HS-27A (cell line): ENCODE results near the gene ADGRF3.
"Not testable (repeated sequence)": the region's sequence is repeated elsewhere in the genome, so short reads cannot be mapped to it uniquely, and the experiment has no call there.

Experiments
- DNase-seq: peaks from one replicate; pipeline ENCODE4 v3.0.0-alpha.2; 2012; ENCODE audit warnings: low read depth, missing footprints

The ADGRF3 gene

GRCh38 chr2:26316845-26317244, 29.7 kb downstream of the ADGRF3 start:
- DNase-seq = no peak

- no peak for DNase-seq
Observed at GRCh38 chr2:26316041-26316440, 30.5 kb downstream of the ADGRF3 start.

- no peak for DNase-seq
Observed at GRCh38 chr2:26314243-26314642, 32.3 kb downstream of the ADGRF3 start.

GRCh38 chr2:26313446-26313845, 33.1 kb downstream of the ADGRF3 start:
- DNase-seq = no peak

DNA sequence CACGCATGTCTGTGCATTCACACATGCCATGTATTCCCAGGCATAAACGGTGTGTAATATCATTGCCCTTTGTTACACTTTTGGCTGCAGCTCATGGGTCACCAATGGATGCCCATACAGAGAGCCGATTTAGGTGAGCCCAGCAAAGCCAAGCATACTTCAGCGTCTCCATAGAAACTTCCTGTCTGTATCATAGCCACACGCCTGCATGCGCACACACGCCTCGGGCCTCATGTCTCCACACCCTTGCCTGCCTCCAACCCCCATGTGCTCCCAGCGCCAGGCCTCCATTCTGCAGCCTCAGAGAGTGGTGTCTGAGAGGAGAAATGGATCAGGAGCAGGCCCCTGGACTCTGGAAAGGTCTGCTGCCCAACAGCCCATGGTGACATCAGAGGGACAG, 34.1 kb downstream of the ADGRF3 start:
- DNase-seq = no peak

DNA sequence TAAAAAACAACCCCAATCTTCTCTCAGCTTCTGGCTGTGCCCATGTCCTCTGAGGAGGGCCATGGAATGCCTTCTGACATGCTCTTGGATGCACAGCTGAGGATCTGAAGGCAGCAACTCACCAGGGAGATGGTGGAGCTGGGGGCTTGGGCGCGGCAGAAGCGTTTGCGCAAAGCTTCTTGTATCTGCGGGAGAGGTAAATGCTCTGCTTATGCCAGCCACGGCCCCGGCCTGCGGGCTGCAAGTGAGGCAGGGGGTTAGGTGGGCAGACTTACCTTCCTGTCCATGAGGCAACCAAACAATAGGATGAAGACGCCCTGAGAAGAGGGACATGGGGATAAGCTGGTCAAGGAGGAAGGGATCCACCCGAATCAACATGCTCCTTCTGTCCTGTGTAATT, 36.7 kb downstream of the ADGRF3 start:
- DNase-seq = no peak

- DNase-seq = no peak
Observed at GRCh38 chr2:26305540-26305939, 41.0 kb downstream of the ADGRF3 start.

DNA sequence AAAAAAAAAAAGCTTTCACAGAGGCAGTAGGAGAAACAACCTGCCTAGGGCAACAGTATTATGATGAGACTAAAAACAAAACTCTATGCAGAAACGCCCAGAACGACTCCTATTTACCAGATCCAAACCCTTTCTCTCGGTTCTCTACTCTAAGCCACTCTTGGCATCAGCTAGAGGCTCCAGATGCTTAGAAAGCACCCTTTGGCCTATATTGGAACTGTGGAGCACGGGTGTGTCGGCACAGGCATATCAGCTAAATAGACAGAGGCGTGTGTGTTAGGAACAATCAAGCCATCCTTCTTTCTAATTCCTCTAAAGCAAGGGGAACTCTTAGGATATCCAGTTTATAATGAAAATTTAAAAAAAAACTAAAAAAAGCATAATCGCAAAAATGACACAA, 41.5 kb downstream of the ADGRF3 start:
- not testable (repeated sequence) for DNase-seq

DNA sequence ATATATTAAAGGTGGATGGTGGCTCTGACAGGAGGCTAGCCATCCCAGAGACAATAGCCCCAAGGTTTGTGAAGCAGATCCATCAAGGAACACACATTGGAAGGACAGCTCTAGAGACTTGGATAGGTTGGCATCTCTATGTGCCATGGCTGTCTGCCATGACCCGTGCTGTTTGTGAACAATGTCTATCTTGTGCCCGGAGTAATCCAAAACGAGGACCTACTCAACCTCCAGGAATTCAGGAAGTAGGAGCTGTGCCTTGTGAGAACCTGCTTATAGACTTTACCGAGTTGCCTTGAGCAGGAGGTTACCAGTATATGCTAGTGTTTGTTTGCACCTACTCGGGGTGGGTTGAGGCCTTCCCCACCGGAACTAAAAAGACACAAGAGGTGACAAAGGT, 43.7 kb downstream of the ADGRF3 start:
- no peak for DNase-seq

DNA sequence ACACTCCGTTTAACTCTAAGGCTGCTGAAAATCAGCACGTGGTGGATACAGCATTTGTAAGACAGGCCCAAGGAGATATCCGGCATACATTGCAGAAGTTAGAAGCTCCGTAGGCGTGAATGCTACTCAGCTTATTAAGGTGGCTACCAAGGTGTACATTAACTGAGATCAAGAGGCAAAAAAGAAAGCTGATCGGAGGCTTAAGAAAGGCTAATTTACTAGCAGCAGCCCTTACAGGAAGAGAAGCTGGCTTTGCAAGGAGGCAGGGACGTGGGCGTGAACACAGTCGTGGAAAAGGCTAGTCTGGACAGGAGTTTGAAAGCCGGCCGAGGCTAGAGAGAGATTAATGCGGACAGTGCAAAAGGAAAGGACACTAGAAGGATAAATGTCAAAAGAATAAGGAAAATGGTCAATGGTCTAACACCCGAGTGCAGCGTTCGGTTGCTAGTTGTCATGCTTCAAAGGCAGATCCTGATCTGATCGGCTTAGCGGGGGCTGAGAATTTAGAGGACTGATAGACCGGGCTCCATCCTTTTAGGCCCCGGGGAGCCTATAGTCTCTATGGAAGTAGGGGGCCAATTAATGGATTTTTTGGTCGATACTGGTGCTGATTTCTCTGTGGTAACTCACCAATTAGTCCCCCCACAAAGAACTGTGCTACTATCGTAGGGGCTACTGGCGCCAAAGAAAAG, 46.2 kb downstream of the ADGRF3 start:
- DNase-seq = no peak

- no peak for DNase-seq
Observed at GRCh38 chr2:26299471-26300101, 47.0 kb downstream of the ADGRF3 start.

DNA sequence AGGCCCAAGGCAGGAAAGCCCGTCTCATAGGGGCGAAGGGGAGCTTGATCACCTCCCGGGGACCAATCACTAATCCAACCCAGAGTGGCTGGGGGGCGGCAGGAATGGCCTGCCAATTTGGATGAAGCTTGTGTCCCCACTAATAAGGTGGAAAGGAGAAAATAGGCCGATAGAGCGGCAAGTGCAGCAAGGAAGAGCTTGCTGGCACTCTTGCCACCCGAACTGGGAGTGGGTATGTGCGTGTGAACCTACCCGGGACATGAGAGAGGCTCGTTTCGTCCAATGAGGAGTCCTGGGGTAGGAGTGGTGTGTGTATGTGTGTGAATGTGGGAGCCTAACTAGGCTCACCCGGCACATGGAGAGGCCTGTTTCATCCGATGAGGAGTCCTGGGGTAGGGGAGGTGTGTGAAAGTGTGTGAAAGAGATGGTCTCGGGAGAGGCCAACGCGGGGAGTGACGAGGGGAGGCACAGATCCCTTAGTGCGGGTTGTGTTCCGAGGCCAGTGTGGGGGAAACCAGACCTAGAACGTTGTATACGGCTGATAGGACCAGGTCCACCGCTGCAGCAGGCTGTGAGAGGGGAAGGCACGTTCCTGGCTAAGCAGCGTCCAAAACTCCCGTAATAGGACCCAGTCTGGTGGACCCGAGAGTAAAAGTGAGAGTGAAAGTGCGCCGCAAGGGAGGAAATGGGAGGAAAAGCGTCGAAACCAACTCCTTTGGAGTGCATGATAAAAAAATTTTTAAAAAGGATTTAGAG, 47.8 kb downstream of the ADGRF3 start:
- no peak for DNase-seq

DNA sequence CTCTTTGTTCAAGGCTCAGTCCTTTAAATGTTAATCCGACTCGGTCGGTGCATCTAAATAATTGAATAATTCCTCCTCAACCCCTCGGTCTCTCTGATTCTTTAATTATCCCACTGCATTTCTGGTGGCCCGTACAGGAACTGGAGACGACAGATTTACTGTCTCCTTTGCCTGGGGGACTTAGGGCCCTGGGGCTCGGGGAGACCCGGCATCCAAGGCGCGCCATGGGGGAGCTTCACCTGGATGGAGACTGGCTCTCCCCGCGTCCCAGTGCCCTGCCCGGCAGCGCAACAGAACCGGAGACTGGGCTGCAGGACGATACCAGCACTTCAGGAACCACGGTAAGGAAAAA, 48.3 kb downstream of the ADGRF3 start:
- no peak for DNase-seq

DNA sequence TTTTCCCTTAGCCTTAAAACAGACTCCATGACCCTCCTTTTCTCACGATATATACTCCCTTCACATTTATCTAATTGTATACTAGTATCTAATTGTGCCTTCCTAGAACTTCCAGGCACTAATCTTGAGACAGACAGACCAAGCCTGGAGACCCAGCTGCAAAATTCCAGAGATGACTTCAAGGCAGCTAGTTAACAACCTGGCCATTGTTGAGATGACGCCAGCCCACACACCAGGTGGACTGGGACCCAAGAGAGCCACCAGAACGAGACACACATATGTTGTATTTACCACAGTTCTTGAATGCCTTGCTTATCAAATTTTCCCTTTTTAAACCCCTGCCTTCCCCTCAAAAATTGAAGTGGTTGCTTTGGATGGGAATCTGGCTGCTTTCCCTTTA, 49.5 kb downstream of the ADGRF3 start:
- DNase-seq = no peak

DNA sequence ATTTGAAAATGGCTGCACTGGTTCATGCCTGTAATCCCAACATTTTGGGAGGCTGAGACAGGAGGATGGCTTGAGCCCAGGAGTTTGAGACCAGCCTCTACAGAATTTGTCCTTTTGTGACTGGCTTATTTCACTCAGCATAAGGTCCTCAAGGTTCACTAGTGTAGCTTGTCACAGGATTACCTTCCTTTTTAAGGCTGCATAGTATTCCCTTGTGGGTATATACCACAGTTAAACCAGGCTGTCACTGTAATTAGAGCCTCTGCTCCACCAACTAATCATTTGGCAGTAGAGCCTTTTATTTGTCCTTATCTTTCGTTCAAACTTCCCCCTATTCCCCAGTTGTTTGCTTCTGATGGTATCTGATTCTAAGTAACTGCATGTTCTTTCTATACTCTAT, 51.1 kb downstream of the ADGRF3 start:
- no peak for DNase-seq

GRCh38 chr2:26292646-26293045, 53.9 kb downstream of the ADGRF3 start:
- DNase-seq = no peak

- DNase-seq = no peak
Observed at GRCh38 chr2:26290001-26290400, 56.6 kb downstream of the ADGRF3 start.

DNA sequence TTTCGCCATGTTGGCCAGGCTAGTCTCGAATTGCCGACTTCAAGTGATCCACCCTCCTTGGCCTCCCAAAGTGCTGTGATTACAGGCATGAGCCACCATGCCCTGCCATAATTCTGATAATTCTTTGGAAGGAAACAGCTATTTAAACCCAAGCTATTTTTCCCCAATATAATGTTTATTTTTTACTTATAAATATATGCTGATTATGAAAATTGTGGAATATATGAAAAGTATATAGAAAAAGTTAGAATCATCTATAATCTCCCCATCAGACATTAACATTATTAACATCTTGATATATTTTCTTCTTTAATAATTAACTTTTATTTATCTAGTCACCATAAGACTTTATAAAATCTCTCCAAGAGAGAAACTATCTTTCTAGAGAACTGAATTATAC, 60.7 kb downstream of the ADGRF3 start:
- no peak for DNase-seq

GRCh38 chr2:26284132-26284531, 62.5 kb downstream of the ADGRF3 start:
- peak; percentile 47 for DNase-seq

DNA sequence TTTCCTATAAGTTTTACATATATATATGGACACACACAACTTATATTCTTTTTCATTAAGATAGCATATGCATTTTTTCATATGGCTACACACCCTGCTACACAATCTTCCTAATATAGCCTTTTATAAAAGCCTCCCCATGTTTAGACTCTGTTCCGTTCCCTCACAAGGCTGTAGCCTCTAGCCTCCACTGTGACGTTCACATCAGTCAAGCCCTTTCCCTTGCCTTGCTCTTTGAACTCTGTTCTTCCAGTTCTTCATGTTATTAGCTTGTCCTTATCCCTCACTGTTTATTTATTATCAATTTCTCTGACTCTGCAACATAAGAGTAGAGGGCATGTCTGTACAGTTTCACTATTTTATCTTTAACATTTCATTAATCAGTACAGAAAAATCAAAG, 63.0 kb downstream of the ADGRF3 start:
- no peak for DNase-seq

DNA sequence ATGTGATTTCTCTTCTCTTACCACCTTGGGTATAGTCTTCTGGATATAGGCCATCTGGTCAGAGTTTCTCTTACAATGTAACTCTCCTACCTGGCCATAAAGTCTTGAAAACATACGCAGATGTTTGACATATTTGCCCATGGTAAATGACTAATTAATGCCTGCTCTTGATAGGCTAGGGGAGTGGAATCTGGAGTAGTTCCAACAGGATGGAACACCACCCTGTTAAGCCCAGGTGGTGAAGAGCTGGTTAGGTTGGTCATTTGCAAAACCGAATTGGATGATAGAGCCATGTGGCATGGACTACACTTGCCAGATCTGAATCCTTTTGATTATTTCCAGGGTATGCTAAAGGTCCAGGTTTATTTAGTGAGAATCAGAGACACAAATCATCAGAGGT, 65.4 kb downstream of the ADGRF3 start:
- no peak for DNase-seq

DNA sequence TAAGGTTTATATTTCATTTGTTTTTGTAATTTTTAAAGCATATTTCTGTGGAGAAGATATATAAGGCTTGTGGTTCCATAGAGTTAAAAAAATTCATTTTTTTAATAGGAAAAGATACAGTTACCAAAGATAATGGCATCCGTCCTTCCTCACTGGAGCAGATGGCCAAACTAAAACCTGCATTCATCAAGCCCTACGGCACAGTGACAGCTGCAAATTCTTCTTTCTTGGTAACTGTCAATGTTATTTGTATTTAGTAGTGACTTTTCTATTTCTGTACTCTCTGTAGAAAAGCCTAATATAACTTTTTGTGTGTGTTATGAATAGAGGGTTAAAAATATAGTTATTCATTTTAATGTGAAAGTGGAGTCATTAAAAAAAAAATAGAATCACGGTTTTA, 66.7 kb downstream of the ADGRF3 start:
- DNase-seq = no peak

DNA sequence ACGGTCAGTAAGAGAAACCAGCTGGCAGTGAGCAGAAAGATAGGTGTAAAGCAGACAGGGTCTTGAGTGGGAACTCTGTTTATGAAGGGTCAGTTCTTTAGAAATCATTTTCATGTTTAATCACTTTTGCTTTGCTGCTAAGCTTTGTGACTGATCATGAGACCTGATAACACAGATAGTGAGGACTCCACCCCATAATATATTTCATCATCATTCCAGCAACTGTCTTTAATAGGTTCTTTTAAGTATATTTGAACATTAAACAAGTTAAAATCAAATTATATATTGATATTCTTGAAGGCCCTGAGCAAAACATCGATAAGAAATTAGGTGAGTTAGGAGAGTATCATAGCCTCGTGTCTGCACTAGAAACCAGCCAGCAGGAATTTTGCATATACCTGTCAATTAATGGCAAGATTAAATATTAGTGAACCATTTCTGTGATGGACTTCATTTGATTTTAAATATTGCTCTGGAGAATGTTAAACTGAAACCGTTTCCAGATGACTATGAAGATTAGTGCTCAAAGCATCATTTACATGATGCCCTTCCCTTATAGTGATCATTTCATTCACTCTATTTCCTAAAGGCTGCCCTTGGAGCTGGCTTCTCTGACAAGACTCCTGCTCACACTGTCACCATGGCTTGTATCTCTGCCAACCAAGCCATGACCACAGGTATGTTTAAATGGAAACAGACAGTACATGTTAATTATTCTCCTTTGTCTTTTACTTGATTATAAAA, 69.9 kb downstream of the ADGRF3 start:
- no peak for DNase-seq
